WTC11 (cell line): Measurements from ENCODE around the gene SMNDC1.

Experiments
- ATF3 ChIP-seq: sonication (generic); formaldehyde crosslinking; conservative IDR thresholded peaks from 2 replicates; pipeline ENCODE4 v1.8.1; 2022; ENCODE audit warnings: mild to moderate bottlenecking, missing genetic modification reagents
- CREM ChIP-seq: sonication (generic); formaldehyde crosslinking; IDR thresholded peaks from 2 replicates; pipeline ENCODE4 v1.8.1; 2022; ENCODE audit warnings: mild to moderate bottlenecking, missing genetic modification reagents, moderate library complexity
- NFE2L1 ChIP-seq: sonication (generic); formaldehyde crosslinking; IDR thresholded peaks from 2 replicates; pipeline ENCODE4 v1.8.1; 2023; ENCODE audit warnings: missing genetic modification reagents
- TCF7 ChIP-seq: sonication (generic); formaldehyde crosslinking; IDR thresholded peaks from 2 replicates; pipeline ENCODE4 v1.8.0; 2022; ENCODE audit warnings: mild to moderate bottlenecking, low read depth, missing genetic modification reagents, moderate library complexity
- TF ChIP-seq, protein P1 (sequence below): fragments of 200-600 bp; IDR thresholded peaks from 2 replicates; pipeline ENCODE4 v1.8.0; 2022; ENCODE audit warnings: antibody characterized with exemption
- TF ChIP-seq, protein P2 (sequence below): sonication (generic); formaldehyde crosslinking; IDR thresholded peaks from 2 replicates; pipeline ENCODE4 v1.8.1; 2023; ENCODE audit warnings: mild to moderate bottlenecking, moderate library complexity, missing genetic modification reagents
- TF ChIP-seq, protein P3 (sequence below): sonication (generic); formaldehyde crosslinking; IDR thresholded peaks from 2 replicates; pipeline ENCODE4 v1.8.1; 2023; ENCODE audit warnings: mild to moderate bottlenecking, missing genetic modification reagents, borderline replicate concordance
- TF ChIP-seq, protein P4 (sequence below): sonication (generic); formaldehyde crosslinking; IDR thresholded peaks from 2 replicates; pipeline ENCODE4 v1.8.0; 2022; ENCODE audit warnings: mild to moderate bottlenecking, missing genetic modification reagents
- TF ChIP-seq, protein P5 (sequence below): sonication (generic); formaldehyde crosslinking; IDR thresholded peaks from 2 replicates; pipeline ENCODE4 v1.8.0; 2022; ENCODE audit warnings: mild to moderate bottlenecking, missing genetic modification reagents

GRCh38 chr10:110285501-110285900 is 19.2 kb downstream of the SMNDC1 start:
- TF ChIP-seq, protein P1, sequence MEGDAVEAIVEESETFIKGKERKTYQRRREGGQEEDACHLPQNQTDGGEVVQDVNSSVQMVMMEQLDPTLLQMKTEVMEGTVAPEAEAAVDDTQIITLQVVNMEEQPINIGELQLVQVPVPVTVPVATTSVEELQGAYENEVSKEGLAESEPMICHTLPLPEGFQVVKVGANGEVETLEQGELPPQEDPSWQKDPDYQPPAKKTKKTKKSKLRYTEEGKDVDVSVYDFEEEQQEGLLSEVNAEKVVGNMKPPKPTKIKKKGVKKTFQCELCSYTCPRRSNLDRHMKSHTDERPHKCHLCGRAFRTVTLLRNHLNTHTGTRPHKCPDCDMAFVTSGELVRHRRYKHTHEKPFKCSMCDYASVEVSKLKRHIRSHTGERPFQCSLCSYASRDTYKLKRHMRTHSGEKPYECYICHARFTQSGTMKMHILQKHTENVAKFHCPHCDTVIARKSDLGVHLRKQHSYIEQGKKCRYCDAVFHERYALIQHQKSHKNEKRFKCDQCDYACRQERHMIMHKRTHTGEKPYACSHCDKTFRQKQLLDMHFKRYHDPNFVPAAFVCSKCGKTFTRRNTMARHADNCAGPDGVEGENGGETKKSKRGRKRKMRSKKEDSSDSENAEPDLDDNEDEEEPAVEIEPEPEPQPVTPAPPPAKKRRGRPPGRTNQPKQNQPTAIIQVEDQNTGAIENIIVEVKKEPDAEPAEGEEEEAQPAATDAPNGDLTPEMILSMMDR, result no peak
- TF ChIP-seq NFE2L1 (CRISPR knock-in tag), result no peak
- TF ChIP-seq, protein P2, sequence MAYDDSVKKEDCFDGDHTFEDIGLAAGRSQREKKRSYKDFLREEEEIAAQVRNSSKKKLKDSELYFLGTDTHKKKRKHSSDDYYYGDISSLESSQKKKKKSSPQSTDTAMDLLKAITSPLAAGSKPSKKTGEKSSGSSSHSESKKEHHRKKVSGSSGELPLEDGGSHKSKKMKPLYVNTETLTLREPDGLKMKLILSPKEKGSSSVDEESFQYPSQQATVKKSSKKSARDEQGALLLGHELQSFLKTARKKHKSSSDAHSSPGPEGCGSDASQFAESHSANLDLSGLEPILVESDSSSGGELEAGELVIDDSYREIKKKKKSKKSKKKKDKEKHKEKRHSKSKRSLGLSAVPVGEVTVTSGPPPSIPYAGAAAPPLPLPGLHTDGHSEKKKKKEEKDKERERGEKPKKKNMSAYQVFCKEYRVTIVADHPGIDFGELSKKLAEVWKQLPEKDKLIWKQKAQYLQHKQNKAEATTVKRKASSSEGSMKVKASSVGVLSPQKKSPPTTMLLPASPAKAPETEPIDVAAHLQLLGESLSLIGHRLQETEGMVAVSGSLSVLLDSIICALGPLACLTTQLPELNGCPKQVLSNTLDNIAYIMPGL (CRISPR knock-in tag), result no peak
- no peak for TF ChIP-seq CREM (CRISPR knock-in tag)
- no peak for TF ChIP-seq TCF7 (CRISPR knock-in tag)
- TF ChIP-seq ATF3, result no peak
- TF ChIP-seq, protein P3, sequence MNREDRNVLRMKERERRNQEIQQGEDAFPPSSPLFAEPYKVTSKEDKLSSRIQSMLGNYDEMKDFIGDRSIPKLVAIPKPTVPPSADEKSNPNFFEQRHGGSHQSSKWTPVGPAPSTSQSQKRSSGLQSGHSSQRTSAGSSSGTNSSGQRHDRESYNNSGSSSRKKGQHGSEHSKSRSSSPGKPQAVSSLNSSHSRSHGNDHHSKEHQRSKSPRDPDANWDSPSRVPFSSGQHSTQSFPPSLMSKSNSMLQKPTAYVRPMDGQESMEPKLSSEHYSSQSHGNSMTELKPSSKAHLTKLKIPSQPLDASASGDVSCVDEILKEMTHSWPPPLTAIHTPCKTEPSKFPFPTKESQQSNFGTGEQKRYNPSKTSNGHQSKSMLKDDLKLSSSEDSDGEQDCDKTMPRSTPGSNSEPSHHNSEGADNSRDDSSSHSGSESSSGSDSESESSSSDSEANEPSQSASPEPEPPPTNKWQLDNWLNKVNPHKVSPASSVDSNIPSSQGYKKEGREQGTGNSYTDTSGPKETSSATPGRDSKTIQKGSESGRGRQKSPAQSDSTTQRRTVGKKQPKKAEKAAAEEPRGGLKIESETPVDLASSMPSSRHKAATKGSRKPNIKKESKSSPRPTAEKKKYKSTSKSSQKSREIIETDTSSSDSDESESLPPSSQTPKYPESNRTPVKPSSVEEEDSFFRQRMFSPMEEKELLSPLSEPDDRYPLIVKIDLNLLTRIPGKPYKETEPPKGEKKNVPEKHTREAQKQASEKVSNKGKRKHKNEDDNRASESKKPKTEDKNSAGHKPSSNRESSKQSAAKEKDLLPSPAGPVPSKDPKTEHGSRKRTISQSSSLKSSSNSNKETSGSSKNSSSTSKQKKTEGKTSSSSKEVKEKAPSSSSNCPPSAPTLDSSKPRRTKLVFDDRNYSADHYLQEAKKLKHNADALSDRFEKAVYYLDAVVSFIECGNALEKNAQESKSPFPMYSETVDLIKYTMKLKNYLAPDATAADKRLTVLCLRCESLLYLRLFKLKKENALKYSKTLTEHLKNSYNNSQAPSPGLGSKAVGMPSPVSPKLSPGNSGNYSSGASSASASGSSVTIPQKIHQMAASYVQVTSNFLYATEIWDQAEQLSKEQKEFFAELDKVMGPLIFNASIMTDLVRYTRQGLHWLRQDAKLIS, result no peak
- TF ChIP-seq, protein P4, sequence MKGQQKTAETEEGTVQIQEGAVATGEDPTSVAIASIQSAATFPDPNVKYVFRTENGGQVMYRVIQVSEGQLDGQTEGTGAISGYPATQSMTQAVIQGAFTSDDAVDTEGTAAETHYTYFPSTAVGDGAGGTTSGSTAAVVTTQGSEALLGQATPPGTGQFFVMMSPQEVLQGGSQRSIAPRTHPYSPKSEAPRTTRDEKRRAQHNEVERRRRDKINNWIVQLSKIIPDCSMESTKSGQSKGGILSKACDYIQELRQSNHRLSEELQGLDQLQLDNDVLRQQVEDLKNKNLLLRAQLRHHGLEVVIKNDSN (CRISPR knock-in tag), result no peak
- TF ChIP-seq, protein P5, sequence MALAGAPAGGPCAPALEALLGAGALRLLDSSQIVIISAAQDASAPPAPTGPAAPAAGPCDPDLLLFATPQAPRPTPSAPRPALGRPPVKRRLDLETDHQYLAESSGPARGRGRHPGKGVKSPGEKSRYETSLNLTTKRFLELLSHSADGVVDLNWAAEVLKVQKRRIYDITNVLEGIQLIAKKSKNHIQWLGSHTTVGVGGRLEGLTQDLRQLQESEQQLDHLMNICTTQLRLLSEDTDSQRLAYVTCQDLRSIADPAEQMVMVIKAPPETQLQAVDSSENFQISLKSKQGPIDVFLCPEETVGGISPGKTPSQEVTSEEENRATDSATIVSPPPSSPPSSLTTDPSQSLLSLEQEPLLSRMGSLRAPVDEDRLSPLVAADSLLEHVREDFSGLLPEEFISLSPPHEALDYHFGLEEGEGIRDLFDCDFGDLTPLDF (CRISPR knock-in tag), result no peak
